GM13977 (cell line): Measurements from ENCODE around the gene SLAMF1.
"Not testable (repeated sequence)": the region's sequence is repeated elsewhere in the genome, so short reads cannot be mapped to it uniquely, and the experiment has no call there.

Source experiments
- DNase-seq: peaks from one replicate; pipeline ENCODE4 v3.0.0; 2012; ENCODE audit warnings: low spot score
- in situ Hi-C: fragments of 300-500 bp; cut with MboI; formaldehyde crosslinking; loops from one replicate; pipeline ENCODE4 v1.12.0; 2022; ENCODE audit warnings: low sequenced_read_pairs, low pct_unique_long_range_greater_than_20kb, mixed read lengths, inconsistent platforms; ENCODE audit not compliant: unreplicated experiment
- TF ChIP-seq, protein P1 (sequence below): IDR thresholded peaks from 2 replicates; pipeline ENCODE4 v1.5.1; 2012; ENCODE audit warnings: mild to moderate bottlenecking, control low read depth; ENCODE audit not compliant: insufficient read depth; ENCODE audit errors: extremely low read depth, missing control alignments

Gene SLAMF1

DNA sequence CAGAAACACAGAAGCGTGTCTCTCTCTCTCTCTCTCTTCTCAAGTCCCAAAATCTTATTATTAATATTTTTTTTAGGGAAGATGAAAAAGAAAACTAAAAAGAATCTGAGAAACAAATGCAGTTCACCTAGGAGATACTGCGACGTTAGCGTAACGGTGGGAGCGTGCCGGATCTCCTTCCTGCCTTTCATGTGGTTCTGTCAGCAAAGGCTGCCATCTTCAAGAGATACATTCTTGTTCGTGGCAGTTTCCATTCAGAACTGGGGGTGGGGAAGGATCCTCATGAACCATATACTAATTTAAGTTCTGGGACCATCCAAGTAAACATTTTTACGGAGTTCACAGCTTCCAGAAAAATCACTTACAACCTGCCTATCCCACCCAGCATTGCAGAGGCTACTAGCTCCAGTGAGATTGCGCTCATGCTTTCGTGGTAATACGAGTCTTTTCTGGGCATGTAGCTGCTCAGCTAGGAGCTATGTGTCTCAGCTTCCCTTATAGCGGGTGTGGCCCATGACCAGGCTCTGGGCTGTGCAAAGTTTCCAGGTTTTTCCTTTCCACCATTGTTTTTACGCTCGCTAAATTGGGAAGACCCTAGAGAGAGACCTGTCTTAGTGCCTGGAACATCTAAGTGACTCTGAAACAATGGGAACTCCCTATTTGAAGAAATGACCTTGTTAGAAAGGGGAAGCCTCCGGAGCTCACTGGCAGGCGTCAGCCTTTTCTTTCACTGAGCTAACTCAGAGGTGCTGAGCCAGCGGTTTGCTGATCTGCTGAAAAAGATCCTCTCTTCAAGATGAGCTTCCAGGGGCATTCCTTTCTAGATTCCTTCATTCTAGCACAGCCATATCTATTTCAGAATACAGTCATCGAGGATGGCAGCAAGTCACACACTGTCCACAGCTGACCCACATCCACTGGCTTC, 17.3 kb downstream of the SLAMF1 start:
- in situ Hi-C loops = no loop called here
- TF ChIP-seq, protein P1, sequence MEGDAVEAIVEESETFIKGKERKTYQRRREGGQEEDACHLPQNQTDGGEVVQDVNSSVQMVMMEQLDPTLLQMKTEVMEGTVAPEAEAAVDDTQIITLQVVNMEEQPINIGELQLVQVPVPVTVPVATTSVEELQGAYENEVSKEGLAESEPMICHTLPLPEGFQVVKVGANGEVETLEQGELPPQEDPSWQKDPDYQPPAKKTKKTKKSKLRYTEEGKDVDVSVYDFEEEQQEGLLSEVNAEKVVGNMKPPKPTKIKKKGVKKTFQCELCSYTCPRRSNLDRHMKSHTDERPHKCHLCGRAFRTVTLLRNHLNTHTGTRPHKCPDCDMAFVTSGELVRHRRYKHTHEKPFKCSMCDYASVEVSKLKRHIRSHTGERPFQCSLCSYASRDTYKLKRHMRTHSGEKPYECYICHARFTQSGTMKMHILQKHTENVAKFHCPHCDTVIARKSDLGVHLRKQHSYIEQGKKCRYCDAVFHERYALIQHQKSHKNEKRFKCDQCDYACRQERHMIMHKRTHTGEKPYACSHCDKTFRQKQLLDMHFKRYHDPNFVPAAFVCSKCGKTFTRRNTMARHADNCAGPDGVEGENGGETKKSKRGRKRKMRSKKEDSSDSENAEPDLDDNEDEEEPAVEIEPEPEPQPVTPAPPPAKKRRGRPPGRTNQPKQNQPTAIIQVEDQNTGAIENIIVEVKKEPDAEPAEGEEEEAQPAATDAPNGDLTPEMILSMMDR = no peak
- no peak for DNase-seq

DNA sequence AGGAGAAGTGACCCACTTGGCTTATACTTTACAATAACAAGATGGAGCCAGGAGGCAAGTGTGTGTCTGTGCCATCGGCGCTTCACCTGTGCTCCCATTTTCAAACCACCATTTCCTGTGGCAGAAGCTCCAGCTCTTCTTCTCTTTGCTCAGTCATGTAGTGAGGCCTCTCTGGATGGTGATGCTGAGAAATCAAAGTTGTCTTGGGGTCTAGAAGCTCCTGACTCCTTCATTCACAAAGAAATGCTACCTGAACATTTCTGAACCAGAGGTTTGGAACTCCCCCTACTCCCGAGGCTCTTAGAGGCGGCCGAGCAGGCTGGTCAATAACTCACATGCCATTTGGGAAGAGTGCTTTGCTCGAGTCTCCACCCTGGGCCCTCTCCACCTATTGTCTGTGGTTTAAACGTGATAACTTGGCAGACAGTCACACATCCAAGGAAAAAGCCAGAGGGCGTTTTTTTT, 18.0 kb downstream of the SLAMF1 start:
- no peak for DNase-seq
- in situ Hi-C loops = no loop called here
- TF ChIP-seq, protein P1 = no peak

DNA sequence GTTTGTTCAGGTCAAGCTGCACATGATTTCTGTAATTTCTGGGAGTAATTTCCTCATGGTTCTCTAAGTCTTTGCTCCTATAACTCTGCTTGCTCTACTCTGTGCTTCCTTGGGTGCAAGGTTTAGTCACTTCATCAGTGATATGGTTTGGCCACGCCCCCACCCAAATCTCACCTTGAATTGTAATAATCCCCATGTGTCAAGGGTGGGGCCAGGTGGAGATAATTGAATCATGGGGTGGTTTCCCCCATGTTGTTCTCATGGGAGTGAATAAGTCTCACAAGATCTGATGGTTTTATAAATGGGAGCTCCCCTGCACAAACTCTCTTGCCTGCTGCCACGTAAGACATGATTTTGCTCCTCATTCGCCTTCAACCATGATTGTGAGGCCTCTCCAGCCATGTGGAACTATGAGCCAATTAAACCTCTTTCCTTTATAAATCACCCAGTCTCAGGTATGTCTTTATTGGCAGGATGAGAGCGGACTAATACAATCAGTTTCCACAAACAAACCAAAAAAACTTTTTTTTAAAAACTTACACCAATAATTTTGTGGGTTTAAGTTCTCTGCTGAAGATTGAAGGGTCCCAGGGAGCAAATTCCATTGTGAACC, 19.1 kb downstream of the SLAMF1 start:
- DNase-seq, in situ Hi-C loops: not testable (repeated sequence)

DNA sequence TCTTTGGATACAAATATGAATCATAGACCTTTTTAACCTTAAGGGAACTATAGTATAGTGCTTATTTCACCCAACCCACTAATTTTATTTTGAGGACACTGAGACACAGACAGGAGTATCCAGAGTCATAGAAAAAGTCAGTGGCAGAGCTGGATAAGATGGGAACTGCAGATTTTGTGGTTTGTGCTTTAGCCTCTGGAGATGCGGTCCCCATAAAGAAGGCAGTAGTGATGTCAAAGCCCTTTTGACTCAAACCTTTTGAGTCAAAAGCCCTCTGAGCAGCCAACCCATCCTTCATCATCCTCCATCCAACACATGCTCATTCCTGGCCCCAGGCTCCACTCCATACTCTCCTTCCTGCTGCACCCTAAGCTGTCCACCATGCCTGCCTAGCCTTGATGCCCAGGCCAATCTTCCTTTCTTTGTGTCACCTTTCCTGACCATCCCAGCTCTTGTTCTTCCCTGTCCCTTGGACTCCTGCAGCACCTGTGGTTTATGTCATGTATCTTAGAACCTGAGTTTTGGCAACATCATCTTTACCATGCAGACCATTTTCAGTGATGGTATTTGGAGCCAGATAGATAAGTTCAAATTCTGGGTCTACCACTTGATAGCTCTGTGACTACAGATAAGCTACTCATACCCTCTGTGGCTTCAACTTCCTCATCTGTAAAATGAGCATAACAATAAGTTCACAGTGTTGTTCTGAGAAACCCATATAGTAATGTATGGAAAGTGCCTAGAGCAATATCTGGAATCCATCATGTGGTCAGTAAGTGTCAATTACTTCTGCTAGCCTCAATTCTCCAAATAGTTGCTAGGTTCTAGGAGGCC, 20.1 kb downstream of the SLAMF1 start:
- in situ Hi-C loops = no loop called here
- TF ChIP-seq, protein P1 = no peak
- DNase-seq = no peak

DNA sequence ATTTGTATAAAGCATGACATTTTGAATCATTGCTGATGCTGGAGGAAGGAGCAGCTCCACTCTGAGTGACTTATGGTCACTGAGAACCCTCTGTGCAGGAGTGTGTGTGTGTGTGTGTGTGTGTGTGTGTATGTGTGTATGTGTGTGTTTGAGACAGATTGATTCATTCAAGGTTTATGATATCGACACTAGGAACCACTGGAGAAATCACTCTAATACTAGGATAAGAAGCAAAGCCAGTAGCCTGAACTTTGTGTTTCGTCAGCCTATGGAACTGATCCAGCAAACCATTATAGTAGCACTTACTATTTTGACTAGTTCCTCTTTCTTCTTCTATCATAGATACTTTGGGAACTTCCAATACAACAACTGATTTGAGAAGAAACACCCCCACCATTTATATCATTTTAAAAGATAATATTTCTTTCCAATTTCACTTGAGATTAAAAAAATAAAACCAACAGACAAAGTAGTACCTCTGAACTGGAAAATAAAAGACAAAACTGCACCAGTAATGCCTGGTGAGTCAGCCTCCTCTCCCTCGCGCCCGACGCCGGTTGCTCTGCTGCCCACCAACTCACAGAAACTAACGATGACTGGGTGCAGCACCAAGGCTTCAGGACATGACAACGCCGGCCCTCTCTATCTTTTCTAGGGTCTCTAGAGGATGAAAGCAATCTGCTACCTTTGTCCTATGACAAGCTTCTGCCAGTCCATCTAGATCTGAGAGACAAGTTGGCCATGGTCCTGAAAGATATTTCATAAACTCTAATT, 20.9 kb downstream of the SLAMF1 start:
- in situ Hi-C loops = no loop called here
- DNase-seq = no peak
- TF ChIP-seq, protein P1 = no peak

DNA sequence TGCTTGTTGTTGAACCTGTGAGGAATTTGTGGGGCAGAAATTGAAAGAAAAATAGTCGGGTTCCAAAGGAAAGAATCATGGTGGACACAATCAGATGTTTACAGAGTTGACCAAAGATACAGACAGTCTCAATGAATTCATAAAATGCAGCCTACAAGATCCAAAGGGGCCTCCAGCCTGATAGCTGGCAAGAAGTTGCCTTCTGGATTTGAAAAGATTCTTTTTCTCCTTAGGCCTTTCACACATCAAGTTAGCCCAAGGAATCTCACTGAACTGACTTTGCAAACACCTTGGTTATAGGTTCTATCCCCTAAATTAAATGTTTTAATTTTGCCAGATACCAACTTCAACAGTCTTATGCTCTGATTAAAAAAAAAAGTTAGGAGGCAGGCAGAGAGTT, 21.5 kb downstream of the SLAMF1 start:
- TF ChIP-seq, protein P1 = no peak
- in situ Hi-C loops = no loop called here
- no peak for DNase-seq
